Non-pigmented ciliary epithelial cell (primary cell): Measurements from ENCODE around the gene COL16A1.

Source experiments
- DNase-seq: peaks from one replicate; pipeline ENCODE4 v3.0.0-alpha.2; 2010; ENCODE audit warnings: low read depth

The COL16A1 gene

DNA sequence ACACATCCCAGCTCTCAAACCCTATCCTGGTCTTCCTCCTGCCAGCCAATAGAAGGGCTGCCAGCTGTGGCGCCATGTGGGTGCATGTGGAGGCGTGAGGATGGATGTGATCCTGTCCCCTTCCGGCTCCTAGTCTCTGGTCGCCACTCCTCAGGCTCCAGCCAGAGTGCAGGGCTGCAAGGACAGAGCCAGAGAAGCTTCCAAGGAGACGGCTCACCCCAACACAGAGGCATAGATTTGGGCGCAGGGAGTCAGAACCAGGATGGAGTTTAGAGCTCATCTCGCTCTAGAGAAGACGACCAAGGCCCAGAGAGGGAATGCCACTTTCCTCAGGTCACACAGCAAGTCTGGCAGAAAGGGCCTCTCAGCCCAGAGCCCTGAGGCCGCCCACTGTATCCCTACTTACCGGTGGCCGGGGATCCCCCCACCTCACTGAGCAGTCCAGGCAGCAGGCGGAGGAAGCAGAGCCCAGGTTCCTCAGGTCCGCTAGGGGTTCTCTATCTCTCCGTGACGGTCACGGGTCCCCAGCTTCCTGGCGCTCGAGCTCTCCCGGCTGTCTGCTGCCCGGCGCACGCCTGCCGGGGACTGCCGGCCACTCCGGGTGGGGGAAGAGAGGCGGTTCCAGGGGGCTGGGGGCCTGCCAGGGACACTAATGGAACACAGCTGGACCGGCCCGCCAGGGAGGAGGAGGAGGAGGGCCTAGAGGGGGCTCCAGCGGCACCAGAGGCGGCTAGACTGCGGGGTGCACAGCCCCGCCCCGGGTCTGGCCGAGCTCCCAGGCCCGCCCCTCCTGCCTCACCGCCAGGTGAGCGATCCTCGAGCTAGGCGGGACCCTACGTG lies at the start of gene COL16A1:
COL16A1 (minus strand) TSS at position 587 of the 840 bp plus-strand sequence. CDS start 1,824 bp downstream, outside the sequence.
- no peak for DNase-seq

DNA sequence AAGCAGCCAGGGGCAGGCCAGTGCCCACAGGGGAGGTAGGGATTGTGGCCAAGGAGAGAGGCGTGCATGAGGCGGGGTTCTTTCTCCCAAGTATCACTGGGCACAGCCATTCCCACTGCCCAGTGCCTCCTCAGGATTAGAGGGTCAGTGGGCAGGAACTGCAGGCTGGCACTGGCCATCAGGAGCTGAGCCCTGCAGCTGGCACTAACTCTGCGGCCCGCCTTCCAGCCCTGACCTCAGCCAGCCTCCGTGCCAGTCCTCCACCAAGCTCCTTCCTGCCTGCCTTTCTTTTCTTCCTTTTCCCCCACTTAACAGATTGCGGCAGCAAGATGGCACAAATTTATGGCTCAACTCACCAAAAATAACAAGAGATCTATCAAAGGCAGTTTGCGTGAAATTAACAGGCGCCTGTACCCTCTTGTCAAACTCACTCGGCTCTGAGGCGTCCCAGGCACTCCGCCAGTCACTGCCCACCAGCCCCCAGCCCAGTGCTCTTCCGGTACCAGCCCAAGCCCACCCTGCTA lies 49.2 kb upstream of the COL16A1 start:
- DNase-seq, result no peak

- DNase-seq, result no peak
These were observed 48.4 kb upstream of the COL16A1 start for GRCh38 chr1:31752258-31752657.

DNA sequence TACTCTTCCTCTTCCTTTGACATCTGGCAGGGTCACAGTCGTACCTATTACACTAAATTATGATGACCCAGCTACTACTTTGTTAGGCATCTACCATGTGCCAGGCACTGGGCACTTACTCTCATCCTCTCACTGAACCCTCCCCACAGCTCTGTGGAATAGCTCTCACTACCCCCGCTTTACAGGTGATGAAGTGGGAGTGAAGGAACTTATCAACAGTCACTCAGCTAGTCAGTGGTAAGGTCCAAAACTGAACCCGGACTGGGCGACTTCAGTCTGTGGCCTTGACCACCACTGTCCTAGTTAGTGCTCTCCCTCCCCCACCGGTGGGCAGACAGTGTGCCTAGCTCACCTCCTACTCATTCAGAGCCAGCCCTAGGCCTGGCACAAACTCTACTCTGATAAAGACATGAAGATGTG lies 48.0 kb upstream of the COL16A1 start:
- DNase-seq, result no peak

DNA sequence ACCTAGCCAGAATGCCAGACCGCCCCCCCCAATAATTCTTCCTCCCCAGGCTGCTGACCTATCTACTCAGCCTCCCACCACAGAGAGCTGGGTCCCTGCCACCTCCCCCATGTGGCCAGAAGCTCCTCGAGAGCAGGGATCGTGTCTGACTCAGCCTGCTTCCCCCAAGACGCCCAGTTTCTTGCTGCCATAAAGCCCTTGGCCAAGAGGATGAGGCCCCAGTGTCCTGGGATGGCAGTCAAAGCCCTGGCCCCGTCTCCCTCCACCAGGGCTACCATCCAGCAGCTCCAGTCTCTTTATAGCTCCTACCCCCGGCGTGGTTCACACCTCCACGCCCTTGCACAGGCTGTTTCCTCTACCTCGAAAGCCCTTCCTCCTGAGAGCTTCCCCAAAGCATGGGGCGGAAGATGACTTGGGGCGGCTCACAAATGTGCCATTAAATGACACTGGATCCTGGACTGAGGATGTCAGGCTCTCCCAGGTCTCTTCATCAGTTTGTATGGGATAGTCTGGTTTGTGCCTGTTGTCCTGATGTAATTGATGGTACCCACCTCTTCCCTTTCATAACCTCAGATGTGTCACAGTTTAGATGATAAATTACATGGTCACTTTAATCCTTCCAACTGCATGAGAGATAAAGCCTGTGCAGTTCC lies 47.2 kb upstream of the COL16A1 start:
- DNase-seq, result no peak

DNA sequence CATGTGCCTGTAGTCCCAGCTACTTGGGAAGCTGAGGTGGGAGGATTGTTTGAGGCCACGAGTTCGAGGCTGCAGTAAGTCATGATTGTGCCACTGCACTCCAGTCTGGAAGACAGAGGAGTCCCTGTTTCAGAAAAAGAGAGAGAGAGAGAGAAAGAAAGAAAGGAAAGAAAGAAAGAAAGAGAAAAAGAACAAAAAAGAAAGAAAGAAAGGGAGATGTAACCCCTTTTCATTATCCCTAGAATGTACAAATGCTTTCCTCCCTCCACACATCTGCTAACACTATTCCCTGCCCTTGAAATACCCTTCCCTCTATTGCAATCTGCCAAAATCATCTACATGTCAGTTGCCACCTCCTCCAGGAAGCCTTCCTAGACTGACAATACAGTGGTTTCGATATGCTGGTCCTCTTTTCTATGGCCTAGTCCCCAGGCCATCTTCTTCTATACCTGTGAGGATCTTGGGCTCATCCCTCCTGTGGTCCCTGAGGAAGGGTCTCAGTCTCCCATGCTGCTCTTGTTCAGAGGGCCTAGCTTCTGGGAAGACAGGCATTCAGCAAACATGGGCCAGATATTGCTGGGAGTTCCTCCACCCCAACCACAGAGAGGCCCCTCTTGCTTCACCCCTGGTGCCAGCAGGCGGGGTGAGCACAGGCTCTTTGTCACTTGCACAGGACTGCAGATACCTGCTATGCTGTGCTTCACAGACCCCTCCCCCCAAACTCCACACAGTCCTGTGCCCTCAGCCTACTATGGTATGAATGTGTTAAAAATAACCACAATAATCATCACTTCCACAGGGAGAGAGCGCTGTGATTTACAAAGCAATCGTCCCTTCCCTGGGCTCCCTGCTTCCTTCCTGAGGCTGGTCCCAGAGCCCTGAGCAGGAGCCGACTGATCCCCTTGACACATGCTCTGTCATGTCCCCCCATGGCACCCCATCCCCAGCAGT lies 46.2 kb upstream of the COL16A1 start:
- no peak for DNase-seq

DNA sequence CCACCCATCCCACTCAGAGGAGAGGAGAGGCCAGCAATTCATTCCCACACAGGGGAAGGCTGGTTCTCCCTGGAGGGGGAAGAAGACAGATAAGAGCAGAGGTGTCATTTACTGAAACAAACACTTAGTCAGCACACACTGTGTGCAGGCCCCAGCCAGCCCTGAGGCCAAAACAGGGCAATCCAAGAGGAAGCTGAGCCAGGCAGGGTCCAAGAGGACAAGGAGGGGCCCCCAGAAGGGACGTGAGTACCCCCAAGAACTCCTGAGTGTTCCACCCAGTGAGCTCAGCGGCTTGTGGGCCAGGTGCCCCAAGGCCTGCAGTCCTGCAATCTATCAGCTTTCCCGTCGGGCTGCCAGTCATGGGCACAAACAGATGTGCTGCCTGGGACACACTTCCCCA lies 44.5 kb upstream of the COL16A1 start:
- no peak for DNase-seq

- no peak for DNase-seq
These were observed 43.5 kb upstream of the COL16A1 start for GRCh38 chr1:31747304-31747703.

- no peak for DNase-seq
These were observed 42.9 kb upstream of the COL16A1 start for GRCh38 chr1:31746687-31747086.

- DNase-seq, result no peak
These were observed 42.3 kb upstream of the COL16A1 start for GRCh38 chr1:31745946-31746670.

- no peak for DNase-seq
These were observed 41.5 kb upstream of the COL16A1 start for GRCh38 chr1:31745096-31745945.

DNA sequence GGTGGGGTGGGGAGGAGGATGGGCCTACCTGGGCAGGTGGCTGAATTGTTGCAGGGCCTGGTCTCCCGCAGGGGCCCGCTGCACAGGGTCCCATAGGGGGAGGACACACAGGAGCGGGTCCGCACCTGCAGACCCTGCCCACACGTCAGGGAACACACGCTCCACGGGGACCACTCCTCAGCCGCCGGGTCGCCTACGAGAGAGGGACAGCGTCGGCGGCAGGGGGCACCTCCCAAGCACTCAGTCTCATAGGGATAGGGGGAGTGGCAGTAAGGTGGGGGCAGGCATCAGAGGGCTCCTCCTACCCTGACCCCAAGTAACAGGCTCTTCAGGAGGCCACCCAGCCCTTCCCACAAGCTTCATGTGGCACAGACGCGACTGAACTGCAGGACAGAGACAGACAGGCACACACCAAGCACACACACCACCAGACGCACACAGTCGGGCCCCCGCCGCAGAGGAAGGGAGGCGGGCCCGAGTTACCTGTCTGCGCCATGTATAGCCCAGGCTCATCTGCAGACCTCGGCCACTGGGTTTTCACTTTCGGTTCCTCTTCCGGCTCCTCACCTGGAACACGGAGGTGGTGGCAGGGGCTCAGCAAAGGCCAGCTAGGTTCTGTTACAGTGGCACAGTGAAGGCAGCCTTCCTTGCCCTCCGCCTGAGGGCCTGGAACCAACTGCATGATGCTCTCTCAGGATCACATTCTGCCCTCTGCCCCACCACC lies 40.5 kb upstream of the COL16A1 start:
- DNase-seq, result no peak

- DNase-seq, result no peak
These were observed 38.8 kb upstream of the COL16A1 start for GRCh38 chr1:31742462-31743212.

GRCh38 chr1:31739346-31739745 lies 35.5 kb upstream of the COL16A1 start:
- DNase-seq, result no peak

DNA sequence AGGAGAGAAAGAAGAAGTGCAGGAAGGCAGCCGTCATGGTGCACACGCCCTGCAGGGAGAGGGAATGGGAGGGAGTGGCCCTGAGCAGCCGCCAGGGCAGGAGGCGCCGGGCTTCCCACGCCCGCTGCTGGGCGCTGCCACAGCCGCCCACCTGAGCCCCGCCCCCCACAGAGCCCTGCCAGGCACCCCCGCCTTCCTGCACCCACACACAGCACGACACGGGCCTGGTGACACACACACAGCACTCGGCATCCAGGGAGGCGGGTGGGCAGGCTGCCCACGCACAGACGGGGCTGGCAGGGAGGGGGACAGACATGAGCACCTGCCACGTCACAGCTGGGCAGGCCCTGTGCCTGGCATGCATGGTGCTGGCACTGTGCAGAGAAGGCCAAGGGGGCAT lies 32.9 kb upstream of the COL16A1 start:
- DNase-seq, result no peak

GRCh38 chr1:31735571-31735970 lies 31.8 kb upstream of the COL16A1 start:
- no peak for DNase-seq

GRCh38 chr1:31734582-31735107 lies 30.8 kb upstream of the COL16A1 start:
- DNase-seq, result no peak

DNA sequence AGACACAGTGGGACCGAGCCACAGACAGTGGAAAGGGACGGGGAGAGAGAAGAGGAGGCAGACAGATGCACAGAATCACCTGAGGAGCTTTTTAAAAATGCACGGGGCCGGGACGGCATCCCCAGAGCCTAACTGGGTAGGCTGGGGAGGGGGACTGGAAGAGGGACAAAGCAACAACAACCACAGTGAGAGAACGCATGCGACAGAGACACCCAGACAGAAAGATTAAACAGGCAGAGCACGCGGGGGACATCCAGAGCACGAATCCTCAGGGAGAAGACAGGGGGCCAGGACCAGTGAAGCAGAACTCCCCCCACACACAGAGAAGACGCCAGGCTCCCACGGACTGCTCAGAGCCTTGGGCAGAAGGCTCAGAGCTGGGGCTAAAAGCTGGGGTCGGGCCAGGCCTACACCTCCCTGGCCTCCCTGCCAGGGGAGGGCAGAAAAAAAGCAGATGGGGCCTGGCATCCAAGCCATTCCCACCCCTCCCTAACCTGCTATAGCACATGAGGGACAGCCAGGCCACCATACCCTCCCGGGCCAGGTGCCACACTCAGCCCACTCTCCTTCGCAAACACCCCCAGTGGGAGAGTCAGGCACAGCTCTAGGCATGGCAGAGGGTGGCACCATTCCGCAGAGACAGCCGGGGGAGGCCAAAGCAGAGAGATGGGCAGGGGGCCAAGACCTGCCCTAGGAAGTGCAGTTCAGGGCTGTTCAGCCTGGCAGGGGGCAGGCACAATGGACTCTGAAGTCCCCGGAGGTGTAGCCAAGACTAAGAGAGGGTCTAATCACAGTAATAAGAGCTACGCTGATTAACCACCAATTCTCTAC lies 29.8 kb upstream of the COL16A1 start:
- no peak for DNase-seq
